Measurements from ENCODE around the gene HNMT.
"Not testable (repeated sequence)": the region's sequence is repeated elsewhere in the genome, so short reads cannot be mapped to it uniquely, and the experiment has no call there.

HNMT gene

GRCh38 chr2:137964066-137964858, at the start of gene HNMT:
HNMT (plus strand) TSS chr2:137964473; CDS start chr2:137964492, 19 bp downstream.
- no peak for FAIRE-seq
- no peak for DNase-seq (ENCODE audit: low spot score)

GRCh38 chr2:137921105-137921880, 43.0 kb upstream of the HNMT start:
- DNase-seq (ENCODE audit: low spot score) (no peak), FAIRE-seq (no peak)

GRCh38 chr2:137922171-137922570, 42.1 kb upstream of the HNMT start:
- FAIRE-seq; DNase-seq (ENCODE audit: low spot score): not testable (repeated sequence)

- no peak for FAIRE-seq
- no peak for DNase-seq (ENCODE audit: low spot score)
These were observed 40.3 kb upstream of the HNMT start for GRCh38 chr2:137924019-137924418.

- no peak for DNase-seq (ENCODE audit: low spot score)
- FAIRE-seq = no peak
These were observed 38.7 kb upstream of the HNMT start for GRCh38 chr2:137925599-137925998.

- DNase-seq (ENCODE audit: low spot score) (no peak), FAIRE-seq (no peak)
These were observed 36.4 kb upstream of the HNMT start for GRCh38 chr2:137927846-137928245.

- DNase-seq (ENCODE audit: low spot score) (peak; percentile 54), FAIRE-seq (peak; percentile 68)
These were observed 35.4 kb upstream of the HNMT start for GRCh38 chr2:137928547-137929518.

- no peak for DNase-seq (ENCODE audit: low spot score)
- FAIRE-seq = no peak
These were observed 34.8 kb upstream of the HNMT start for GRCh38 chr2:137929519-137929916.

- no peak for FAIRE-seq
These were observed 34.1 kb upstream of the HNMT start for GRCh38 chr2:137930146-137930545.

GRCh38 chr2:137935591-137935990, 28.7 kb upstream of the HNMT start:
- DNase-seq (ENCODE audit: low spot score) (no peak), FAIRE-seq (no peak)

More at GRCh38 chr2:137930146-137930545, 34.1 kb upstream of the HNMT start:
- DNase-seq (ENCODE audit: low spot score) = no peak

- no peak for DNase-seq (ENCODE audit: low spot score)
- no peak for FAIRE-seq
These were observed 27.0 kb upstream of the HNMT start for GRCh38 chr2:137937246-137937645.

- DNase-seq (ENCODE audit: low spot score) = no peak
- no peak for FAIRE-seq
These were observed 26.5 kb upstream of the HNMT start for GRCh38 chr2:137937778-137938177.

- DNase-seq (ENCODE audit: low spot score) (no peak), FAIRE-seq (no peak)
These were observed 26.1 kb upstream of the HNMT start for GRCh38 chr2:137938204-137938603.

- FAIRE-seq (no peak), DNase-seq (ENCODE audit: low spot score) (no peak)
These were observed 25.2 kb upstream of the HNMT start for GRCh38 chr2:137939026-137939425.

GRCh38 chr2:137940154-137940553, 24.1 kb upstream of the HNMT start:
- DNase-seq (ENCODE audit: low spot score) (no peak), FAIRE-seq (no peak)

GRCh38 chr2:137942037-137942832, 22.0 kb upstream of the HNMT start:
- no peak for DNase-seq (ENCODE audit: low spot score)
- FAIRE-seq = no peak

- no peak for DNase-seq (ENCODE audit: low spot score)
- no peak for FAIRE-seq
These were observed 21.2 kb upstream of the HNMT start for GRCh38 chr2:137942833-137943677.

- DNase-seq (ENCODE audit: low spot score) = no peak
- FAIRE-seq = no peak
These were observed 20.5 kb upstream of the HNMT start for GRCh38 chr2:137943678-137944347.

GRCh38 chr2:137944714-137945113, 19.6 kb upstream of the HNMT start:
- no peak for FAIRE-seq
- no peak for DNase-seq (ENCODE audit: low spot score)

Data from RCC 7860 (cell line).